Panc1 (cell line): Measurements from ENCODE around the gene OR4F17. TPM values are rescaled to one million over a fixed set of nuclear protein-coding genes. Genes with fewer than 3 reads are reported as not detected.
"Not testable (repeated sequence)": the region's sequence is repeated elsewhere in the genome, so short reads cannot be mapped to it uniquely, and the experiment has no call there.

Experiments
- ATAC-seq: fragments of 200-7000 bp; cut with Tn5 transposase; 2 replicates; pipeline ENCODE4 v1.9.1; 2020; ENCODE audit warnings: mild to moderate bottlenecking, moderate library complexity
- BruUV-seq: library from RNA; stranded (reverse); fragments of 400-500 nt; replicated peaks from 2 replicates; lab custom pipeline; 2021; lab: Mats Ljungman, UMichigan
- CTCF ChIA-PET: fragments of 300-600 bp; sonication (Branson Sonifier 250); formaldehyde crosslinking; loops from one replicate; lab custom pipeline; 2022; ENCODE audit warnings: antibody characterized with exemption; lab: Charles Lee
- POLR2A ChIA-PET: fragments of 300-600 bp; sonication (Branson Sonifier 250); formaldehyde crosslinking; loops from one replicate; lab custom pipeline; 2022; ENCODE audit warnings: antibody characterized with exemption; lab: Charles Lee
- DNase-seq: peaks from one replicate; pipeline ENCODE4 v3.0.0-alpha.2; 2010; ENCODE audit warnings: low read depth, low spot score
- H3K27ac ChIP-seq: 2 replicates; pipeline ENCODE4 v1.5.1; 2011; ENCODE audit warnings: mild to moderate bottlenecking, low read length, inconsistent platforms
- H3K27me3 ChIP-seq: fragments of 200-500 bp; sonication (Bioruptor generic); 2 replicates; pipeline ENCODE4 v1.6.0; 2014; ENCODE audit warnings: low read length, inconsistent platforms; ENCODE audit not compliant: control insufficient read depth, insufficient read depth
- H3K36me3 ChIP-seq: fragments of 200-500 bp; sonication (Bioruptor generic); 2 replicates; pipeline ENCODE4 v1.5.1; 2014; ENCODE audit warnings: inconsistent platforms, mild to moderate bottlenecking, low read length, moderate library complexity; ENCODE audit not compliant: control insufficient read depth, insufficient read depth
- H3K4me1 ChIP-seq: 2 replicates; pipeline ENCODE4 v1.5.1; 2011; ENCODE audit warnings: inconsistent platforms, mild to moderate bottlenecking, low read length, moderate library complexity; ENCODE audit not compliant: control insufficient read depth, insufficient read depth
- H3K4me3 ChIP-seq, 2 experiments: 2 replicates each; pipeline ENCODE4 v1.5.1; 2011 to 2012; ENCODE audit warnings: low read depth in 2 of 2, low read length in 2 of 2, mild to moderate bottlenecking in 2 of 2, inconsistent platforms in 1 of 2, moderate library complexity in 1 of 2
- H3K9me3 ChIP-seq: fragments of 200-500 bp; sonication (Bioruptor generic); 2 replicates; pipeline ENCODE4 v1.5.1; 2014; ENCODE audit warnings: low read depth, mild to moderate bottlenecking, inconsistent platforms, low read length, moderate library complexity; ENCODE audit not compliant: control insufficient read depth, insufficient read depth
- in situ Hi-C: cut with HindIII; loops from 2 replicates; pipeline ENCODE4 v1.10.0; 2016; ENCODE audit warnings: low sequenced_read_pairs, low pct_unique_long_range_greater_than_20kb
- intact Hi-C: fragments of 100-400 bp; cut with micrococcal nuclease; formaldehyde crosslinking; loops from one replicate; pipeline ENCODE4 v1.10.0; 2022; ENCODE audit not compliant: unreplicated experiment
- total RNA-seq: library from RNA; stranded (reverse); gene quantifications from one replicate; pipeline ENCODE4 v1.2.1, GENCODE V29; 2021; ENCODE audit not compliant: unreplicated experiment

Gene OR4F17
- total RNA-seq, 1 experiment from 2014 or later = not detected

- H3K4me3 ChIP-seq, H3K27ac ChIP-seq, ATAC-seq, H3K36me3 ChIP-seq, in situ Hi-C loops, H3K27me3 ChIP-seq, H3K9me3 ChIP-seq, CTCF ChIA-PET, intact Hi-C loops, H3K4me1 ChIP-seq, BruUV-seq, DNase-seq, POLR2A ChIA-PET: not testable (repeated sequence)
Measured at GRCh38 chr19:120443-121140, 13.7 kb downstream of the OR4F17 start.

Other genes with a start within 250 kb of the OR4F17 start
- gene PLPP2, start 184.3 kb downstream of the OR4F17 start, total RNA-seq = 67.0 TPM
- gene MIER2, start 237.7 kb downstream of the OR4F17 start, total RNA-seq = 32.1 TPM